Fibroblast of lung (primary cell): Measurements from ENCODE around the gene ARMH4.

Experiments
- CTCF ChIP-seq, 2 donors: IDR thresholded peaks in 1 of 2; conservative IDR thresholded peaks in 1 of 2; 1 replicate in 1 of 2; 2 replicates in 1 of 2; pipeline ENCODE4 v1.5.1; 2011 to 2012; ENCODE audit warnings: low read length in 2 of 2, control low read depth in 1 of 2, inconsistent platforms in 1 of 2, low read depth in 1 of 2, mild to moderate bottlenecking in 1 of 2
- EZH2 ChIP-seq: IDR thresholded peaks from 2 replicates; pipeline ENCODE4 v1.5.1; 2012; ENCODE audit warnings: low read length, control low read depth, mild to moderate bottlenecking; ENCODE audit errors: missing control alignments

GRCh38 chr14:57957441-57957840, 194.6 kb downstream of the ARMH4 start:
- TF ChIP-seq CTCF (conservative IDR thresholded peaks at IDR 0.05 in 1 of 2, IDR thresholded peaks at IDR 0.05 in 1 of 2; ENCODE audit: low read depth in 1 of 2, low read length in 2 of 2) (no peak), EZH2 (no peak)
